ENCODE measurements around the gene GSDME. TPM values are rescaled to one million over a fixed set of nuclear protein-coding genes. Genes with fewer than 3 reads are reported as not detected.

Gene GSDME
- polyA plus RNA-seq, 2 of the 4 experiments (the other 2 are of a cell fraction), result 51.0 to 55.9 TPM

DNA sequence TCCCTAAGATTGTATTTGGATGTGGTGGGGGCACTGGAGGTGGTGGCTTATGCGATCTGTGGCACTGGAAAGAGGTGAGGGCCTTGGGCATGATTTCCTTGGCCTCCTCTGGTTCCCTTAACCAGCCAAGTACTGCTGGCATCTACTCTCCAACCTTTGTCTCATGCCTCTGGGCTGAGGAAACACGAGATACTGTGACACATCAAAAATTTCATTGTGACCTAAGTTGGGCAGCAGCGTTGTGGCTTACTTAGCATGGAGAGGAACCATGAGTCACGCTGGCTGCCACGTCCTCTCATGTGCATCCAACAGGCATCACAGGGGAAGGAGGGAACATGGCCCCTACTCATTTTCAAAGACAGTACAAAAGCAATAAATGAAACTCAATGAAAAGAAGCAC, 29.7 kb upstream of the GSDME start (continued):
- no peak for TF ChIP-seq EHF (CRISPR knock-in tag; IDR thresholded peaks at IDR 0.05)
- no peak for TF ChIP-seq SREBF2 (IDR thresholded peaks at IDR 0.05)
- TF ChIP-seq GATA3 (IDR thresholded peaks at IDR 0.05; ENCODE audit: borderline replicate concordance), result no peak
- no peak for TF ChIP-seq KDM5A (IDR thresholded peaks at IDR 0.05)
- TF ChIP-seq TP53 (CRISPR knock-in tag; IDR thresholded peaks at IDR 0.05), result no peak
- TF ChIP-seq RAD21 (conservative IDR thresholded peaks at IDR 0.05 in 1 of 2, IDR thresholded peaks at IDR 0.05 in 1 of 2), result no peak
- TF ChIP-seq CBX2 (IDR thresholded peaks at IDR 0.05; ENCODE audit: borderline replicate concordance, low read depth), result no peak
- TF ChIP-seq MAFK (IDR thresholded peaks at IDR 0.05; ENCODE audit: partially characterized antibody), result peak; percentile 87
- TF ChIP-seq RARB (CRISPR knock-in tag; IDR thresholded peaks at IDR 0.05), result no peak

DNA sequence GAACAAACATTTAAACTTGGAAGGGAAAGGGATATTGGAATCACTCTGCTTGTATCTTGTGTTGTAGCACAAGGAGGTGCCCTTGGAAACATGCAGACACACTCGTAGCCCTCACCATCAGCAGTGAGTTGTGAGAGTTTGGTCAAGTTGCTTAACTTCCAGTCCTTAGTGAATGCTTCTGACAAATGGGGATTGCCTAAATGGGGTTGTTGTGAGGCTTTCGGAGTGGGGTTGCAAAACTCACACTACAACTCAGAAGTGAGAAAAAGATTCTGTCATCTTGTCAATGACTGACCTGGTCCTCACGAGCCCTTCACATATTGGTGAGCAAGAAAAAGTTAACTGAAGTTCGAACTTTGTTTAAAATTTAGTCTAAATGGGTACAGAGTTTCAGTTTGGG, 29.0 kb upstream of the GSDME start:
- FAIRE-seq (no peak), DNase-seq (ENCODE audit: low read depth in 1 of 2, low spot score in 1 of 2) (no peak), ATAC-seq (no peak)
- H3K4me1 ChIP-seq, result peaks cover 14% of the 10 kb centered on the region
- ChIA-PET POLR2A (no interaction called here), CTCF (no interaction called here)
- H3K4me3 ChIP-seq, result no peak overlapping the region
- peaks cover 7% of the 10 kb centered on the region; the same call in 1 of the 3 replicates for H3K9me3 ChIP-seq
- WGBS (ENCODE audit: missing lambda C conversion rate), result 89% methylated on average over 4 of the region's 4 CpGs
- peak overlapping the region; percentile 62 to 75 for H3K27ac ChIP-seq
- TF ChIP-seq TP53 (CRISPR knock-in tag; IDR thresholded peaks at IDR 0.05), result no peak
- no peak for TF ChIP-seq EHMT2 (IDR thresholded peaks at IDR 0.05; ENCODE audit: low read depth)
- no peak for TF ChIP-seq MAFK (IDR thresholded peaks at IDR 0.05; ENCODE audit: partially characterized antibody)
- peak overlapping the region; percentile 32; the same call in 1 of the 3 replicates for H3K4me2 ChIP-seq

DNA sequence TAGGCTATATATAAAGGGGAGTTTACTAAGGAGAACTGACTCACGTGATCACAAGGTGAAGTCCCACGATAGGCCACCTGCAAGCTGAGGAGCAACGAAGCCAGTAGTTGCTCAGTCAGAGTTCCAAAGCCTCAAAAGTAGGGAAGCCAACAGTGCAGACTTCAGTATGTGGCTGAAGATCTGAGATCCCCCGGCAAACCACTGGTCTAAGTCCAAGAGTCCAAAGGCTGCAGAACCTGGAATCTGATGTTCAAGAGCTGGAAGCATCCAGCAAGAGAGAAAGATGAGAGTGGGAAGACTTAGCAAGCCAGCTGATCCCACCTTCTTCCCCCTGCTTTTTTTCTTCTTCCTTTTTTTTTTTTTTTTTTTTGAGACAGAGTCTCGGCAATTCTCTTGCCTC, 27.0 kb upstream of the GSDME start:
- FAIRE-seq, result no peak
- ATAC-seq, result no peak
- Histone ChIP-seq H3K4me1 (peaks cover 14% of the 10 kb centered on the region), H3K9me3 (peaks cover 7% of the 10 kb centered on the region; the same call in 1 of the 3 replicates), H3K4me3 (no peak overlapping the region), H3K4me2 (no peak overlapping the region), H3K27ac (no peak overlapping the region)
- CTCF ChIA-PET, result interaction anchor here (0.6 kb wide), 1 partner anchor 309 kb away, joined by 3 read pairs; no protein-coding TSS in a partner anchor
- TF ChIP-seq CEBPB (IDR thresholded peaks at IDR 0.05), result no peak
- no peak for TF ChIP-seq GATA3 (IDR thresholded peaks at IDR 0.05; ENCODE audit: borderline replicate concordance)
- no peak for TF ChIP-seq NFE2L2 (conservative IDR thresholded peaks at IDR 0.05; ENCODE audit: low read length)
- no peak for TF ChIP-seq CBX2 (IDR thresholded peaks at IDR 0.05; ENCODE audit: borderline replicate concordance, low read depth)
- no peak for TF ChIP-seq JUNB (IDR thresholded peaks at IDR 0.05)
- no peak for TF ChIP-seq HOXB13 (CRISPR knock-in tag; IDR thresholded peaks at IDR 0.05; ENCODE audit: low read depth)
- no peak for TF ChIP-seq NR3C1 (IDR thresholded peaks at IDR 0.05)
- no peak for TF ChIP-seq POLR2A (IDR thresholded peaks at IDR 0.05; ENCODE audit: low read length)
- TF ChIP-seq KDM5A (IDR thresholded peaks at IDR 0.05), result no peak
- no peak for TF ChIP-seq RARB (CRISPR knock-in tag; IDR thresholded peaks at IDR 0.05)
- TF ChIP-seq, protein P1, sequence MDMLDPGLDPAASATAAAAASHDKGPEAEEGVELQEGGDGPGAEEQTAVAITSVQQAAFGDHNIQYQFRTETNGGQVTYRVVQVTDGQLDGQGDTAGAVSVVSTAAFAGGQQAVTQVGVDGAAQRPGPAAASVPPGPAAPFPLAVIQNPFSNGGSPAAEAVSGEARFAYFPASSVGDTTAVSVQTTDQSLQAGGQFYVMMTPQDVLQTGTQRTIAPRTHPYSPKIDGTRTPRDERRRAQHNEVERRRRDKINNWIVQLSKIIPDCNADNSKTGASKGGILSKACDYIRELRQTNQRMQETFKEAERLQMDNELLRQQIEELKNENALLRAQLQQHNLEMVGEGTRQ (IDR thresholded peaks at IDR 0.05), result no peak
- no peak for TF ChIP-seq HEYL (CRISPR knock-in tag; IDR thresholded peaks at IDR 0.05)
- 86% methylated on average over 5 of the region's 5 CpGs for WGBS (ENCODE audit: missing lambda C conversion rate)
- DNase-seq (ENCODE audit: low read depth in 1 of 2, low spot score in 1 of 2), result no peak
- POLR2A ChIA-PET, result no interaction called here

DNA sequence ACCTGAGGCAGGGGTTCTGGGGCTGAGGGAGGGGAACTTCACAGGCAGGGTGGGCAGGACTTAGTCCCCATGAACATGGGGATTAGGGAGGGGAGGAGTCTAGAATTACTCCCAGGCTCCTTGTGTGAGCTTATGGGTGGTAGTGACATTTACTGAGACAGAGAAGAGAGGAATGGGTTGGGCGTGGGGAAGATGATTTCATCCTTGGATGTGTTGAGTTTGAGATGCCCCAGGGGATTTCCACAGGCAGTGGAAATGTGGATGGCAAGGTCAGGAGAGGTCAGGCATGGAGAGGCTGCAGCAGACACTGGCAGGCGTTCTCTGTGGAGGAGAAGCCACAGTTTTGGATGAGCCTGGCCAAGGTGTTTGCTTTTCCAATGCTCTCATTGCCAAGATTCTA, 26.4 kb upstream of the GSDME start:
- no peak overlapping the region for H3K4me2 ChIP-seq
- no peak for DNase-seq (ENCODE audit: low read depth in 1 of 2, low spot score in 1 of 2)
- H3K4me1 ChIP-seq, result peaks cover 11% of the 10 kb centered on the region
- H3K4me3 ChIP-seq, result no peak overlapping the region
- peaks cover 7% of the 10 kb centered on the region; the same call in 1 of the 3 replicates for H3K9me3 ChIP-seq
- CTCF ChIA-PET, result no interaction called here
- POLR2A ChIA-PET, result no interaction called here
- no peak overlapping the region for H3K27ac ChIP-seq
- FAIRE-seq, result no peak
- TF ChIP-seq ZNF302 (CRISPR knock-in tag; IDR thresholded peaks at IDR 0.05) (no peak), HOXA7 (CRISPR knock-in tag; IDR thresholded peaks at IDR 0.05) (no peak), CHD2 (IDR thresholded peaks at IDR 0.05; ENCODE audit: low read length, partially characterized antibody) (no peak)
- TF ChIP-seq, protein P1 (IDR thresholded peaks at IDR 0.05), result no peak
- TF ChIP-seq, protein P2, sequence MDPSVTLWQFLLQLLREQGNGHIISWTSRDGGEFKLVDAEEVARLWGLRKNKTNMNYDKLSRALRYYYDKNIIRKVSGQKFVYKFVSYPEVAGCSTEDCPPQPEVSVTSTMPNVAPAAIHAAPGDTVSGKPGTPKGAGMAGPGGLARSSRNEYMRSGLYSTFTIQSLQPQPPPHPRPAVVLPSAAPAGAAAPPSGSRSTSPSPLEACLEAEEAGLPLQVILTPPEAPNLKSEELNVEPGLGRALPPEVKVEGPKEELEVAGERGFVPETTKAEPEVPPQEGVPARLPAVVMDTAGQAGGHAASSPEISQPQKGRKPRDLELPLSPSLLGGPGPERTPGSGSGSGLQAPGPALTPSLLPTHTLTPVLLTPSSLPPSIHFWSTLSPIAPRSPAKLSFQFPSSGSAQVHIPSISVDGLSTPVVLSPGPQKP (IDR thresholded peaks at IDR 0.05; ENCODE audit: low read depth, low read length), result no peak
- 55% methylated on average over 2 of the region's 2 CpGs for WGBS (ENCODE audit: missing lambda C conversion rate)
- no peak for ATAC-seq
